HG02885 (cell line): Measurements from ENCODE around the gene BRIP1.
"Not testable (repeated sequence)": the region's sequence is repeated elsewhere in the genome, so short reads cannot be mapped to it uniquely, and the experiment has no call there.

Experiments used
- ATAC-seq: cut with Tn5 transposase; IDR thresholded peaks from one replicate; pipeline ENCODE4 v1.9.1; 2021; ENCODE audit warnings: mild to moderate bottlenecking; ENCODE audit not compliant: unreplicated experiment, poor library complexity

The BRIP1 gene

DNA sequence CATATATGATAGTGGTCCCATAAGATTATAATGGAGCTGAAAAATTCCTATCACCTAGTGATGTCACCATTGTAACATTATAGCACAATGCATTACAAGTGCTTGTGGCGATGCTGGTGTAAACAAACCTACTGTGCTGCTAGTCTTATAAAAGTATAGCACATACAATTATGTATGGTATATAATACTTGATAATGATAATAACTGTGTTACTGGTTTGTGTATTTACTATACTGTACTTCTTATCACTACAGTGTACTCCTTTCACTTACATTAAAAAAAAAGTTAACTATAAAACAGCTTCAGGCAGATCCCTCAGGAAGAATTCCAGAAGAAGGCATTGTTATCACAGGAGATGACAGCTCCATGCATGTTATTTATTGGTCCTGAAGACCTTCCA, 150.3 kb downstream of the BRIP1 start:
- no peak for ATAC-seq

DNA sequence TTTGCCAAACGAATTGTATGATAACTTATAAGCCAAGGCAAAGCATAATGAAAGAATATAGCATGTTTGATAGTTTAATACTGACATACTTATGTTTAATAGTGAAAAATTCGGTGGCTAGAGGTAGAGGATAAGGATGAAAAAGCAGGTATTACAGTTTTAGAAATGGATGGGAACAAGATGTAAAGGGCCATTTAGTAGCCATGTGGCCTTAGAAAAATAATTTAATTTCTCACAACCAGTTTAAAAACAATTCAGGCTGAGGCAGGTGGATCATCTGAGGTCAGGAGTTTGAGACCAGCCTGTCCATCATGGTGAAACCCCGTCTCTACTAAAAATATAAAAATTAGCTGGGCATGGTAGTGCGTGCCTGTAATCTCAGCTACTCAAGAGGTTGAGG, 152.8 kb downstream of the BRIP1 start:
- ATAC-seq, result no peak

DNA sequence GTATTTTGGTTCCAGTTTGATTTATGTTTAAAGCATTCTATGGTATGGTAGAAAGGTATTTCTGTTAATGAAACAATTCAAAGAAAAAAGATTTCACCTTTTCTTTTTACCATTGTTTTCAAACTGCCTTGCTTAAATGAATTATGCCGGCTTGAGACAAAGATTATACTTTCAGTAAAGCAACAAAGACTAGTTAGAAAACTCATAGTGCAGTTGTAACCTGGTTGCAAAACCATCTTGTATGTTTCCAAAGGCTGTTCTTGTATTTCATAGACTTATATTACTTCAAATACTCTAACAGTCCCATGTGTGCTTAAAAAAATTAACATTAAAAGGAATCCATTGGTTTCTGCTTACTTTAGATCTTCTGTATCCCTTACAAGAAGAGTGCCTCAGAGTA, 153.8 kb downstream of the BRIP1 start:
- ATAC-seq, result no peak

DNA sequence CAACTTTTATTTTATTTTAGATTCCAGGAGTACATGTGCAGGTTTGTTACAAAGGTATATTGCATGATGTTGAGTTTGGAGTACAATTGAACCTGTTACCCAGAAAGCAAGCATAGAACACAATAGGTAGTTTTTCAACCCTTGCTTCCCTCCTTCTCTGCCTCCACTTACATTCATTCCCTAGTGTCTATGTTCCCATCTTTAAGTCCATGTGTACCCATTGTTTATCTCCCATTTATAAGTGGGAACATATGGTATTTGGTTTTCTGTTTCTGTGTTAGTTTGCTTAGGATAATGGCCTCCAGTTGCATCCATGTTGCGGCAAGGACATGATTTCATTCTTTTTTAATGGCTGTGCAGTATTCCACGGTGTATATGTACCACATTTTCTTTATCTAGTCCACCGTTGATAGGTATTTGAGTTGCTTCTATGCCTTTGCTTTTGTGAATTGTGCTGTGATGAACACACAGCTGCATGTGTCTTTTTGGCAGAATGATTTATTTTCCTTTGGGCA, 158.3 kb downstream of the BRIP1 start:
- ATAC-seq, result no peak

DNA sequence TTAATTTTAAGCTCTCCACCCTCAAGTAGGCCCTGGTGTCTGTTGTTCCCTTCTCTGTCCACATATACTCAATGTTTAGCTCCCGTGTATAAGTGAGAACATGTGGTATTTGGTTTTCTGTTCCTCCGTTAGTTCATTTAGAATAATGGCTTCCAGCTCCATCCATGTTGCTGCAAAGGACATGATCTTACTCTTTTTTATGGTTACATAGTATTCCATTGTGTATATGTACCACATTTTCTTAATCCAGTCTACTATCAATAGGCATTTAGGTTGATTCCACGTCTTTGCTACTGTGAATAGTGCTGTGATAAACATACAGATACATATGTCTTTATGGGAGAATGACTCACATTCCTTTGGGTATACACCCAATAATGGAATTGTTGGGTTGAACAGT, 160.9 kb downstream of the BRIP1 start:
- ATAC-seq, result no peak

DNA sequence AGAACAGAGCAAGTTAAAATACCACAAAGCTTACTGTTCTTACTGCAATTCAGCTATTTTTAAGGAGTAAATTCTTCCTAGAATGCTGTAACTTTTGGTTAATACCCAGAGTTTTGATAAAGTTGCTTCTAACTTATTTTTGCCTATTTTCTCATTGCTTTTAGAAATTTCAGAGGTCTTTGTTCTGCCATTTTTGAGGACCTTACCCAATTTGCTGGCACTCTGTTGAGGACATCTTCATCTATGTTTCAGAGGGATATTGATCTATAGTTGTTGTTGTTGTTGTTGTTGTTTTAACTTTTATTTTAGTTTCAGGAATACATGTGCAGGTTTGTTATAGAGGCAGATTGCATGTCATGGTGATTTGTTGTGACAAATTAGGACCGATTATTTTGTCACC, 161.3 kb downstream of the BRIP1 start:
- ATAC-seq, result no peak

DNA sequence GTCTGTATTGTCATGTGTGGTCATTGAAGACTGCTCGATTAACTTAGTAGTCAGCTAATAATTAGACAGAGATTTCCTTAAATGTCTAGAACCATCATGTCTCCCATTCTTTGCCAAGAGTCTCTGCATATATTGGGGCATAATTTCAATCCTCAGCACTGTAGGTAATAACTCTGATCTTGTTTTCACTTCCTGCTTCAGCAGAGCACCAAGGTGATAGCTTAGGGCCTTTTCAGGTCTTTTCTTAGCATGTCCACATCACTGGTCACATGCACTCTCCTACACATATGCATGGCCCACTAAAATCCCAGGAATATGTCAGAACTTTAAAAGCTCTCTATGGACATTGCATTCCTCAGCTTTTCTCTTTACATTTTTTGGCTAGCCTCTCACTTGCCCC, 162.0 kb downstream of the BRIP1 start:
- no peak for ATAC-seq

DNA sequence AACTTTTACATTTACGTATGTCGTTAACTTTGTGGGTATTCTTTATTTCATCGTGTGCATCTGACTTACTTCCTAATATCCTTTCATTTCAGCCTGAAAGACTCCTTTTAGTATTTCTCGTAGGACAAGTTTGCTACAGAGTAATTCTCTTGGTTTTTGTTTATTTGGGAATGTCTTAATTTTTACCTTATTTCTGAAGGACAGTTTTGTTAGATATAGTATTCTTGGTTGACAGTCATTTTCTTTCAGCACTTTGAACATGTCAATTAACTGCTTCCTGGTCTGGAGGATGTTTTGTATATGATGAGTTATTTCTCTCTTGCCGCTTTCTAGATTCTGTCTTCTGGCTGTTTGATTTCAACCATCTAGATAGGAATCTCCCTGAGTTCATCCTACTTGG, 163.1 kb downstream of the BRIP1 start:
- ATAC-seq, result no peak

DNA sequence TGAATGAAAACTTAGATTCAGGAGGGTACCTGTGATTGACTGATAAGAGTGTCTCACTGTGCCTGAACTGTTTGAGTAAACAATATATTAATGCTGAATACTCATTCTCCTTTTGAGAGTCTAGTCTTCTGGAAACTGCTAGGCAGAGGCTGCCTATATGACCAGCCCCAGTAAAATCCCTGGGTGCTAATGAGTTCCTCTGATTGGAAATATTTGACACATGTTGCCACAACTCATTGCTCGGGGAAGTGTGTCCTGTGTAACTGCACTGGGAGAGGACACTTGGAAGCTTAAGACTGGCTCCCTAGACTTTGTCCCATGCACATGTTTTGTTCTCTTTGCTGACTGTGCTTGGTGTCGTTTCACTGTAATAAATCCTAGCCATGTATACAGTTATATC, 163.6 kb downstream of the BRIP1 start:
- ATAC-seq, result no peak

DNA sequence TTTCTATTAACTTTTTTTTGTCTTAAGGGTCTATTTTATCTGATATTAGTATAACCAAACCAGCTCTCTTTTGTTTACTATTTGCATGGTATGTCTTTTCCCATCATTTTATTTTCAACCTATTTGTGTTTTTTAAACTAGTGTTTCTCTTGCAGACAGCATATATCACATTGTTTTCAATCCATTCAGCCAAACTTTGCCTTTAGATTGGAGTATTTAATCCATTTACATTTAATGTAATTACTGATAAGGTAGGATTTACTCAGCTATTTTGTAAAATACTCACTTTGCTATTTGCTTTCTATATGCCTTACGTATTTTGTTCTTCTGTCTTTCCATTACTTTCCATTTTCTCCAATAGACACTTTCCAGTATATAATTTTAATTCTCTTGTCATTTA, 164.3 kb downstream of the BRIP1 start:
- ATAC-seq, result no peak

DNA sequence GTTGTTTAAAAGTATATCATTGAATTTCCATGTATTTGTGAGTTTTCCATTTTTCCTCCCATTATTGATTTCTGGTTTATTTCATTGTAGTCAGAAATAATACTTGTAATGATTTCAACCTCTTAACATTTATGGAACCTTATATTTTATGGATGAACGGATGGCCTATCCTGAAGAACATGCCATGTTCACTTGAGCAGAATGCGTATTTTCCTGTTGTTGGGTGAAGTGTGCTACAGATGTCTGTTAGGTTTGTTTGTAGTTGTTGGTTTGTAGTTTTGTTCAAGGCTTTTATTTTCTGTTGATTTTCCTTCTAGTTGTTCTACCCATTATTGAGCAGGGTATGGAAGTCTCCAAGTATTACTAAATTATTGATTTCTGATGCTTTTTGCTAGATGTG, 165.1 kb downstream of the BRIP1 start:
- ATAC-seq, result no peak

DNA sequence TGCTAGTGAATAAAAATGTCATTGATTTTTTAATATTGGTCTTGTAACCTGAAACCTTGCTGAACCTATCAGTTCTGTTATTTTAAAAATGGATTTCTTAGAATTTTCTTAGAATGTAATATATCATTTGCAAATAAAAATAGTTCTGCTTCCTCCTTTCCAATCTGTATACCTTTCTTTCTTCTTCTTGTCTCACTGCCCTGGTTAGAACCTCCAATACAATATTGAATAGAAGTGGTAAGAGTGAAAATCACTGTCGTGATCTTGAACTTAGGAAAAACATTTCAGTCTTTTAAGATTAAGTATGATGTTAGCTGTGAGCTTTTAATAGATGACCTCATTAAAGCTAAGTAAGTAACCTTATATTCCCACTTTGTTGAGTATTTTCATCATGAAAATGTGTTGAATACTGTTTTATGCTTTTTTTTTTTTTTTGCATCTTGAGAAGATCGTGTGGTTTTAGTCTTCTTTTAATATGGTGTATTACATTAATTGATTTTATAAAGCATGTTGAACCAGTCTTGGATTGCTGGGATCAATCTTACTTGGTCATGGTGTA, 167.5 kb downstream of the BRIP1 start:
- ATAC-seq, result no peak

DNA sequence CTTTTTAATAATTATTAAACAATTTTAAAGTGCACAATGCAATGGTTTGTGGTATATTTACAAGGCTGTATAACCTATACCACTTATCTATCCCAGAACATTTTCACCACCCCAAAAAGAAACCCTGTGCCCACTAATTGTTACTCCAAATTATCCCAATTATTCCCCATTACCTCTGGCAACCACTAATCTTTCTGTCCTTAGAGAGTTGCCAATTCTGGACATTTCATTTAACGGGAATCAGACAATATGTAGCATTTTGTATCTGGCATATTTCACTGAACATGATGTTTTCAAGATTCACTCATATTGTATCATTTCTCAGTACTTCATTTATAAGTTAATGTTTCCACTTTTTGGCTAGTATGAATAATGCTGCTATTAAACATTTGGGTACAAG, 169.2 kb downstream of the BRIP1 start:
- no peak for ATAC-seq

DNA sequence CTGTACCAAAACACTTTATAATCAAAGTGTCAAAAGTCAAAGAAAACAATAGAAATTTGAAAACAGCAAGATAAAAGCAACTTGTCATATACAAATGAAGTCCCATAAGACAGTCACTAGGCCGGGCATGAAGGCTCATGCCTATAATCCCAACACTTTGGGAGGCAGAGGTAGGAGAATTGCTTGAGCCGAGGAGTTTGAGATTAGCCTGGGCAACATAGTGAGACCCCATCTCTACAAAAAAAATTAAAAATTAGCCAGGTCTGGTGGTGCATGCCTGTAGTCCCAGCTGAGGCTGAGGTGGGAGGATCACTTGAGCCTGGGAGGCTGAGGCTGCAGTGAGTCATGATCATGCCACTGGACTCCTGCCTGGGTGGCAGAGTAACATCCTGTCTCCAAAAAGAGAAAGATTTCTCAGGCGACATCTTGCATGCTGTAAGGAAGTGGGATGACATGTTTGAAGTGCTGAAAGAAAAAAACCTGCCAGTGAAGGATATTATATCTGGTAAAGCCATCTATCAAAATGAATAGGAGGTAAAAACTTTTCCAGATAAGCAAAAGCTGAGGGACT, 173.6 kb downstream of the BRIP1 start:
- no peak for ATAC-seq

DNA sequence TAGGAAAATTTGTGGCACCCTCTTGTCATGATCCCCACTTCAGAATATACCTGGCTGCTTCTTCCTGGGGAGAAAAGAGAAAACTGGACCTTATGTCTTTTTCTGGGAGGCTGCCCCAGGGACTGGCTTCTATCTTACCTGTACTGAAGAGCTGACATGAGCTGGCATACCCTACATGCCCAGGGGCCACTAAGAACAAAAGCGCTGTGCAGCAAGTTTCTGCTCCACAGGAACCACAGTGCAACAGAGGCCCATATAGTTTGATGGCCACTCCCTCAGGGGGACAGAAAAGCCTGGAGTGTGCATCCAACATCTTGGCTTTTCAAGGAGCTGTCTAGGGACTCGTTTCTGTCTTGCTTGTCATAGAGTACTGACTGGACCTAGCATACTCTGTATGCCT, 175.6 kb downstream of the BRIP1 start:
- ATAC-seq, result no peak

DNA sequence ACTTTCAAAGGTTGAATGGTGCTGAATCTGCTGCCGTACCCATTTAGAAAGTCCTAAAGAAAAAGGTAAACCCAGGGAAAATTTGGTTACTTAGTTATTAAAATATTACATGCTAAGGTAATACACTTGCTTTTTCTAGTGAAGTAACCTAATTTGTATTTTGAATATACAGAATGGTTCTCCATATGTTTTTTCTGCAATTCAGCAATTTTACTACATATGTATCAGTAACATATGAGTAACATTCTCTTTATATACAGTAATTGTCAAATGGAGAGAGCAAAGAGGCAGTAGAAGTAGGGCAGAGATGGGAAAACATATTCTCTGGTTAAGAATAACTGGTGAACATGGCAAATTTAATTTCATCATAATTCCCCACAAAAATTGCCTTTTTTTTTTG, 177.2 kb downstream of the BRIP1 start:
- ATAC-seq, result no peak

DNA sequence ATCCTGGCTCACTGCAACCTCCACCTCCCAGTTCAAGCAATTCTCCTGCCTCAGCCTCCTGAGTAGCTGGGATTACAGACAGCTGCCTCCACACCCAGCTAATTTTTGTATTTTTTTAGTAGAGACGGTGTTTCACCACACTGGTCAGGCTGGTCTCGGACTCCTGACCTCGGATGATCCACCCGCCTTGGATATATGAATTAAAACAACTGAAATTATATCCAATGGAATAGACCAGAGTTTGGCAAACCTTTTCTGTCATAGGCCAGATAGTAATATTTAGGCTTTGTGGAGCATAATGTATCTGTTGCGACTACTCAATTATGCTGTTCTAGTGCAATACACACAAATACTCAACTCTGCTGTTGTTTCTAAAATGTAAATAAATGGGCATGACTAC, 178.5 kb downstream of the BRIP1 start:
- no peak for ATAC-seq

DNA sequence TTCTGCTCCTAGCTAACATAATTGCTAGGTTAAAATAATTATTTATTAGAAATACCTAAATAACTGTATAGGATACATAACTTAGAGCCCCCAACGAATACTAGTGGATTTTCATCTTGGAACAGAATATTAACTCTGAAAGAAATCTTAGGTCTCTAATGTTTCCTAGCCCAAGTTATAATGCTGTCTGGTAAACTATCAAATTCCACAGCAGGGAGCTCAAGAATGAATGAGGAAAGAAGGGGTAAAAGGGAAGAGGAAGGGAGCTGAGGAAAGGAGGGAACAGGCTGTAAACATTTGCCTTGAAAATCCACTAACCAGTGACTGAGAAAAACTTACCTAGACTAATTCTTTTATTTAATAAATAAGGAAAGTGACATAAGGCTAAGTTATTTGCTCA, 179.2 kb downstream of the BRIP1 start:
- no peak for ATAC-seq

DNA sequence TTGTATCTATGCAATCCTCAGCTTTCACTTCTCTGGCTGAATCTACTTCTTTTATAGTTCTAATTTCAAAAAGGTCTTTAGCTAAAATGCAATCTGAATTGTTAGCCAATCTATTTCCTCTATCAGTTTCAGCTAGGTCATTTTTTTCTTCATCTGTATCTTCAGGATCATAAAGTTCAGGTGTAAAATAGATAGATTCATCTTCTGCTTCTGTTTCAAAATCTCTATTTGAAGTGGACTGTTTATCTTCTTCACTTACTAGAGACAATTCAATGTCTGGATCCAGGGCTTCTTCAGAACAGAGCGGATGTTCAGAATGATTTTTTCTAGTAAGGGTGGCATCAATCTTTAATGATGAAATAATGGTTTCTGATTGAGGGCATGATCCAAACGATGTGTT, 179.9 kb downstream of the BRIP1 start:
- ATAC-seq, result no peak

DNA sequence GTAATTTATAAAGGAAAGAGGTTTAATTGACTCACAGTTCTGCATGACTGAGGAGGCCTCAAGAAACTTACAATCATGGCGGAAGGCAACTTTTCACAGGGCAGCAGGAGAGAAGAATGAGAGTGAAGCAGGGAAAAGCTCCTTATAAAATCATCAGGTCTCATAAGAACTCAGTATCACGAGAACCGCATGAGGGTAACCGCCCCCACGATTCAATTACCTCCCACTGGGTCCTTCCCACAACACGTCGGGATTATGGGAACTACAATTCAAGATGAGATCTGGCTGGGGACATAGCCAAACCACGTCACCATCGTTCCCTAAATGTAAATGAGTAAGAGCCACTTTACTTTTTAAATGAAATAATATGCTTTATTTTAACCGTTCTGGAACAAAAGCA, 182.4 kb downstream of the BRIP1 start:
- no peak for ATAC-seq

DNA sequence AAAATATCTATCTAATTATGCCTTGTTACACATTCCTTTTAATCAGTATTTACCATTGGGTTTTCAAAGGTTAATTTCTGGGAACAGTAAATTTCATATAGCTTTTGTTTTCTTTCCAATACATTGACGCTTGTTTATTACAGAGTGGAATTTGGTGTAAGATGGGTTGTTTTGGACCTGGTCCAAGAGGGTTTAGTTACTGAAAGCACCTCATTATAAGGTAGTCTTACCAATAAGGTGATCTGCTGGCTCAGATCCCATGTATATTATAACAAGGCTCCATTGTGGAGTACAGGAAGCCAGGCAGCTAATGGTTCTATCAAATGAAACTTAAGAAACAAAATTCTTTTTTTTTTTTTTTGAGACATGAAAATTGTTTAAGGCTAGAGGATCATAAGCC, 185.0 kb downstream of the BRIP1 start:
- no peak for ATAC-seq

DNA sequence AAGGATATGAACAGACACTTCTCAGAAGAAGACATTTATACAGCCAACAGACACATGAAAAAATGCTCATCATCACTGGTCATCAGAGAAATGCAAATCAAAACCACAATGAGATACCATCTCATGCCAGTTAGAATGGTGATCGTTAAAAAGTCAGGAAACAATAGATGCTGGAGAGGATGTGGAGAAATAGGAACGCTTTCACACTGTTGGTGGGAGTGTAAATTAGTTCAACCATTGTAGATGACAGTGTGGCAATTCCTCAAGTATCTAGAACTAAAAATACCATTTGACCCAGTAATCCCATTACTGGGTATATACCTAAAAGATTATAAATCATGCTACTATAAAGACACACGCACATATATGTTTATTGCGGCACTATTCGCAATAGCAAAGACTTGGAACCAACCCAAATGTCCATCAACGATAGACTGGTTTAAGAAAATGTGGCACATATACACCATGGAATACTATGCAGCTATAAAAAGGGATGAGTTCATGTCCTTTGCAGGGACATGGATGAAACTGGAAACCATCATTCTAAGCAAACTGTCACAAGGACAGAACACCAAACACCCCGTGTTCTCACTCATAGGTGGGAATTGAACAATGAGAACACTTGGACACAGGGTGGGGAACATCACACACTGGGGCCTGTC, 186.0 kb downstream of the BRIP1 start:
- ATAC-seq, result not testable (repeated sequence)
